NCI-H2029 treated with DMSO at 0.1 percent for 48 hours (cell line): ENCODE measurements around the gene LY6G6C.

Source experiments
- DNase-seq: peaks from one replicate; lab custom pipeline; 2025; lab: John Stamatoyannopoulos, UW

Gene LY6G6C

GRCh38 chr6:31705931-31706330 lies 15.6 kb downstream of the LY6G6C start:
- no peak for DNase-seq

GRCh38 chr6:31702819-31703716 lies 18.5 kb downstream of the LY6G6C start, which contains the start of gene ABHD16A:
TSS of gene ABHD16A (minus strand) at chr6:31703324. CDS start at chr6:31703281, 43 bp downstream.
- peak; percentile 88 for DNase-seq

GRCh38 chr6:31702405-31702818 lies 19.1 kb downstream of the LY6G6C start:
- DNase-seq: peak; percentile 23

DNA sequence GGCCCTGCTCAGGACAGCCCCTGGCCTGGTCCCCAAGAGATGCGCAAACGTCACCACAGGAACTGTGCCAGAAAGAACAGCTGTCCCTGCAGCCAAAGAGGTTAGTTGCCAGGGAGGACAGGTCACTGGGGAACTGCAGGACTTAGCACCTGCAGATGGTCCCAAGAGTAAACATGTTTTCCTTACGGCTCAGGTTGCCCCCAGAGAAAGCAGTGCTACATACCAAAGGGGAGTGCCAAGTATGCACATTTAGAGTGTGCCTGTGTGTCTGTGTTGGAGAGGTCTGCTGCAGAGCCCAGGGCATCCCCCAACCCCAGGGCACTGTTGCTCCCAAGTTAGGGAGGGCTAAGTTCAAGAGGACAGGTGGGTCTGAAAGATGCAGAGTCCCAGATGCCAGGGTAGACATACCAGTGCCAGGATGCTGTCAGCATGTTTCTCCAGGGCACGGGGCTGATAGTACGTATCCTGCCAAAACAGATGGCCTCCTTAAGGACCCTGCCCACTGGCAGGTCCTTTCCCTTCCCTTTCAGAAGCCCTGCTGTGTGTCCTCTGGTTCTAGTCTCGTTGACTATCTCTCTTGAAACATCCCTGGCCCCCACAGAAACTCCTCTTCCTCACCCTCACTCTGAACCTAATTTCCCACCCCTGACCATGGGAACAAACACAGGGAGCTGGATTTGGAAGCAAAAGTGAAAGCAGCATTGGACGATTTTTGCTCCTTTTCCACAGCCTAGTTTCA lies 19.7 kb downstream of the LY6G6C start:
- DNase-seq: peak; percentile 39

- no peak for DNase-seq
Observed at GRCh38 chr6:31700740-31701401, 20.7 kb downstream of the LY6G6C start.

DNA sequence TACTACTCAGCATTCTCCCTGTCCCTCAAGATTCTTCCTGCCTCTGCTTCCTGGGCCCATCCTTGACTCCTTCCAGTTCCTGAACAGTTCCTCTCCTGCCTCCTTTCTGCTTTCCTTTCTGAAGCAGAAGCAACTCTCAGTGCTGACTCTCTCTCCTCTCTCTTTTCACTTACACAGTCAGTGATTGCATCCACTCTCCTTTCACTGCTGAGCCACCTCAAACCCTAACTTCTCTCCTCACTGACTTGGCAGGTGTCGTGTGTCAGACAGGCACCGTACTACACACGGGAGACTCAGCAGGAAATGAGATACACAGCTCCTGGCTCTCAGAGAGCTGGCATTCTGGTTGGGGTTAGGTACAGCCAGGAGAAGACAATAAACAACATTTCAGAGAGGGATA lies 24.0 kb downstream of the LY6G6C start:
- DNase-seq: peak; percentile 13

GRCh38 chr6:31693535-31693934 lies 28.0 kb downstream of the LY6G6C start:
- no peak for DNase-seq

GRCh38 chr6:31692886-31693285 lies 28.7 kb downstream of the LY6G6C start:
- no peak for DNase-seq

- no peak for DNase-seq
Observed at GRCh38 chr6:31692353-31692752, 29.2 kb downstream of the LY6G6C start.

DNA sequence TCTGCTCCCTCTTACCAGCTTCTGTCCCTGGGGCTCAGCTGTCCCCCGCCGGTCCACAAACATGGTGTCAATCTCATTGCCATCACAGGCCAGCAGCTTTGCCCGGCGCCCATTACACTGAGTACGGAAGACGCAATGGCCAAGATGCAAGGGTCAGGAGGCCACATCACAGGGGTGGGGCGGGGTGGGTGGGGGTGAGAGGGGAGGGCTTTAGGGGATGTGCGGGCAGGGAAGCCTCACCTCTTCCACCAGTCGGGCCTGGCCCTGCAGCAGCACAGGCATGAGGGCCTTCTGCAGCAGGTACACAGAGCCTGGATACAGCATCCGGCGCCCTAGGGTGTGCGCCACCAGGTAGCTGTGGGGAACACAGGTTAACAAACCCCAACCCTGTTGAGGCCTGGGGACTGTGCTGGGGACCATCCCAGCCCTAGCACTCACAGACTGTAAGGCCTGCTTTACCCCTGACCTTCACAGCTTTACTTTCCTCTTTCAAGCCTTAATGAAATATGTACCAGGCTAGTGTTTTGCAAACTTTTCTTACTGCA lies 29.9 kb downstream of the LY6G6C start:
- DNase-seq: no peak

DNA sequence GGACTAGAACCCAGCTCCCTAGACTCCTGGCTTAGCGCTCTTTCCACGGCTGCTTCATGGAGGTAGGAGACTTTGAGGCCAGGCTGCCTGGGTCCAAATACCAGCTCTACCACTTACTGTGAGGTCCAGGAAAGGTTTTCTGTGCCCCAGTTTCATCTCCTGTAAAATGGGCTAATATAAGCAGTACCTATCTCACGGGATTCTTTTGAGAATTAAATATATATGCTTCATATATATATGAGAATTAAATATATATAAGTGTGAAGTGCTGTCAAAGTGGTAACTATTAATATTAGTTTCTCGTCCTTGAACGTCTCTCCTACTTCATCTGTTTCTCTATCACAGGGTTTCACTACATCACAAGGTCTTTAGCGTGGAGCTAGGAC lies 30.5 kb downstream of the LY6G6C start:
- no peak for DNase-seq

GRCh38 chr6:31690231-31691077 lies 31.1 kb downstream of the LY6G6C start:
- no peak for DNase-seq

GRCh38 chr6:31689249-31690110 lies 32.1 kb downstream of the LY6G6C start:
- no peak for DNase-seq

DNA sequence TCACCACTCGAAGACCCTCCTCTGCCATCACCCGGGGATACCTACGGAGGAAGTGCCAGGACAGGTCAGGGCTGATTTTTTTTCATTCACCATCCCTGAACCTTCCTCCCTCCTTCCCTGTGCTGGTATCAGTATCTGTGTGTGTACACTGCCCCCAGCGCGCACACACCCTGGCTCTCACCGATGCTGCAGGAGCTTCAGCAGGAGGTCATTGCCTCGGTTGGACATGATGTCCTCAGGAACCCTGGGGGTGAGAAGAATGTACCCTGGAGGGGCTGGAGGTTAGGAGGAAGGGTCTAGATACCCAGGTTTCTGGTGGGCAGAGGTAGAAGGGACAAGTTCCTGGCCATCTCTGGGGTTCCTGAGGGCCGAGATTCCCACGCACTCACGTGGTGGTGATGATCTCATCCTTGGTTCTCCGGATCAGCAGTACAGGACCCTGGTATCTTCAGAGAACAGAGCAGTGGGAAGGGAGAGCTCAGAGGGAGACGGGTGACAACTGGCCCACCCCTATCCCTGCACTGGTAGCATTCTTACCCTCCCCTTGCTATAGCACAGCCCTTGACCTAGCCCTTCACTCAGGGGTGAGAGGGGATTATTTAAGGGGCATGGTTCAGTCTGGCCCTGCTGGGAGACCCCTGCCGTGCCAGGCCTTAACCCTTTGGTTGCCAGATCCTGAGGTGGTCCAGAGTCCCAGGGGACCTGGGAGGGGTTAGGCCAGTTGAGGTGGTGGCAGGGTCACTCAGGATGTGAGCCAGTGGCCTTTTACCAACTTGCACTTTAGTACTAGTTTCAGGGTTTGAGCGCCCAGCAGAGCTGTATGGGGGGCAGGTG lies 33.5 kb downstream of the LY6G6C start:
- DNase-seq: no peak

DNA sequence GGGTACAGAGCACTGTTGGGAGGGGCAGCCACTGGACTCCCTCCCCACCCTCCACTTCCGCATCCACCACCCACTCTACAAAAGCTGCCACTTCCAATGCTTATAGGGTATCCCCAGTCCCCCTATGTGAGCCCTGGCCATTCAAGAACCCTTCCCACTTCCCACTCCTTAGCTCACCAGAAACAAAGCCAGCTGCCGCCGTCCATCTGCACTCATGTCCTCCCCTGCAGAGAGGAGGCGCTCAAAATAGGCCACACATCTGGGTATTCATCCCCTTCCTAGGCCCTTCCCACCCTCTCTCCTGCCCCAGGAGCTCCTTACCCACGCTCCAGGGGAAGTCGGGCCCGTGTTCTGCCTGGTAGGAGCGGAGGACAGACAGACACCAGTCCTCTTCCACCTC lies 34.2 kb downstream of the LY6G6C start:
- no peak for DNase-seq

DNA sequence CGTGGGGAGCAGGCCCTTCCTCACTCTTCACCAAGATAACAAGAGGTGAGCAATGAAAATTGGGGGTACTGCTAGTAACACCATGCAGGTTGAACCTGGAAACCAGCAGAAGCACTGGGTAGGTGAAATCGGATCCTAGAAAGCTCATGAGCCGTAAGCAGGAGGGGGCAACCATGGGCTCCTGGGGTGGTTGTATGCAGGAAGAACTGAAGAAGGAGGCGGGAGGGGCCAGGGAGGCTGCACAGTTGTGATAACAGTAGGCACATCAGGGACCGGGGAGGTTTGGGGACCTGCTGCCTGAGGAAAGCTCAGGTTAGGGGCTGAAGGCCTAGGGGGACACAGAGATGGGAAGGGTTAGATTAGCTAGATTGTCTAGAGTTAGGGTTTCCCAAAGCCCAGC lies 35.1 kb downstream of the LY6G6C start:
- DNase-seq: no peak

DNA sequence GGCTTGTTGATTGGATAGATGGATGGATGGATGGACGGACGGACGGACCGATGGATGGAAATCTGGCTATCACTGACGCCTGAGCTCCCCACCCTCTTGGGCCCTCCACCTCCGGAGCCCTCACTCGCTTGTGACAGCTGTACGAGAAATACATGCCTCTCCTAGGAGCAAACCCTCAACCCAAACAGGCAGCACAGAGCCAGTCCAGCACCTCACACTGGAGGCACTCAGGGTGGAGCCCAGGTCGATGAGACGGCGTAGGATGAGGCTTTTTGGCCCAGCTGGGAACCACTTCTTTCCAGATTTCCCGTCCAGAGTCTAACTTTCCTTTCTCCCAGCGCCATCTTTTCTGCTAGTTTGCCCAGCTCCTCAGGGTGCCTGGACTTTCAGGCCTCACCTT lies 38.0 kb downstream of the LY6G6C start:
- no peak for DNase-seq

- DNase-seq: no peak
Observed at GRCh38 chr6:31681135-31681671, 40.3 kb downstream of the LY6G6C start.
